ENCODE measurements around the gene C1QTNF12. TPM values are rescaled to one million over a fixed set of nuclear protein-coding genes. Genes with fewer than 3 reads are reported as not detected.

C1QTNF12 gene
- total RNA-seq, 2 experiments from 2014 or later, result 2.6 to 4.9 TPM

DNA sequence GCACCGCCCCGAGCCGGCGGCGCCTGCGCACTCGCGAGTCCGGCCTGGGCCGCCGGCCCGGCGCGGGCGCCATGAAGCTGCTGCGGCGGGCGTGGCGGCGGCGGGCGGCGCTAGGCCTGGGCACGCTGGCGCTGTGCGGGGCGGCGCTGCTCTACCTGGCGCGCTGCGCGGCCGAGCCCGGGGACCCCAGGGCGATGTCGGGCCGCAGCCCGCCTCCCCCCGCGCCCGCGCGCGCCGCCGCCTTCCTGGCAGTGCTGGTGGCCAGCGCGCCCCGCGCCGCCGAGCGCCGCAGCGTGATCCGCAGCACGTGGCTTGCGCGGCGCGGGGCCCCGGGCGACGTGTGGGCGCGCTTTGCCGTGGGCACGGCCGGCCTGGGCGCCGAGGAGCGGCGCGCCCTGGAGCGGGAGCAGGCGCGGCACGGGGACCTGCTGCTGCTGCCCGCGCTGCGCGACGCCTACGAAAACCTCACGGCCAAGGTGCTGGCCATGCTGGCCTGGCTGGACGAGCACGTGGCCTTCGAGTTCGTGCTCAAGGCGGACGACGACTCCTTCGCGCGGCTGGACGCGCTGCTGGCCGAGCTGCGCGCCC lies 14.2 kb downstream of the C1QTNF12 start, which contains the start of gene B3GALT6:
Gene B3GALT6 (plus strand): TSS at position 30 of the 588 bp plus-strand sequence. CDS start 42 bp downstream, at position 72.
- POLR2A ChIA-PET, result interaction anchor here (0.9 to 7.9 kb wide), 4 partner anchors 10 to 110 kb away, joined by 3 to 64 read pairs (median 6); partner anchors contain the start of gene TNFRSF4
- Mint-ChIP-seq H3K9me3 (no peaks in the 10 kb centered on the region), H3K27me3 (no peaks in the 10 kb centered on the region), H3K36me3 (ENCODE audit: low read depth) (peaks cover 34% of the 10 kb centered on the region), H3K4me3 (peak within 1 kb of the TSS; percentile 95), H3K27ac (peak within 1 kb of the TSS; percentile 93), H3K4me1 (ENCODE audit: low read depth) (peaks cover 32% of the 10 kb centered on the region)
- intact Hi-C loops (cut with micrococcal nuclease), result no loop called here
- TF ChIP-seq CTCF (IDR thresholded peaks at IDR 0.05), result no peak
- DNase-seq (no peak), ATAC-seq (no peak)
- CTCF ChIA-PET, result interaction anchor here (1.9 kb wide), 1 partner anchor 110 kb away, joined by 14 read pairs; no protein-coding TSS in a partner anchor

- Mint-ChIP-seq H3K27ac (peak within 1 kb of the TSS; percentile 93), H3K9me3 (no peaks in the 10 kb centered on the region), H3K27me3 (no peaks in the 10 kb centered on the region), H3K4me3 (peak within 1 kb of the TSS; percentile 95), H3K4me1 (ENCODE audit: low read depth) (peaks cover 32% of the 10 kb centered on the region), H3K36me3 (ENCODE audit: low read depth) (peaks cover 34% of the 10 kb centered on the region)
- no peak for TF ChIP-seq CTCF (IDR thresholded peaks at IDR 0.05)
- ChIA-PET CTCF (interaction anchor here (0.9 to 1.9 kb wide), 5 partner anchors 15 to 109 kb away, joined by 3 to 14 read pairs (median 3); partner anchors contain the start of gene C1QTNF12), POLR2A (interaction anchor here (0.7 to 7.9 kb wide), 11 partner anchors 11 to 212 kb away, joined by 3 to 64 read pairs (median 3); partner anchors contain the start of genes C1QTNF12, TNFRSF4 and UBE2J2)
- DNase-seq (peak; percentile 97), ATAC-seq (peak; percentile 98)
- intact Hi-C loops (cut with micrococcal nuclease), result no loop called here
Observed at GRCh38 chr1:1231400-1232207, 14.9 kb downstream of the C1QTNF12 start, which contains the start of gene SDF4. SDF4 (minus strand) TSS chr1:1232001; CDS start chr1:1228772, 3,229 bp downstream.

DNA sequence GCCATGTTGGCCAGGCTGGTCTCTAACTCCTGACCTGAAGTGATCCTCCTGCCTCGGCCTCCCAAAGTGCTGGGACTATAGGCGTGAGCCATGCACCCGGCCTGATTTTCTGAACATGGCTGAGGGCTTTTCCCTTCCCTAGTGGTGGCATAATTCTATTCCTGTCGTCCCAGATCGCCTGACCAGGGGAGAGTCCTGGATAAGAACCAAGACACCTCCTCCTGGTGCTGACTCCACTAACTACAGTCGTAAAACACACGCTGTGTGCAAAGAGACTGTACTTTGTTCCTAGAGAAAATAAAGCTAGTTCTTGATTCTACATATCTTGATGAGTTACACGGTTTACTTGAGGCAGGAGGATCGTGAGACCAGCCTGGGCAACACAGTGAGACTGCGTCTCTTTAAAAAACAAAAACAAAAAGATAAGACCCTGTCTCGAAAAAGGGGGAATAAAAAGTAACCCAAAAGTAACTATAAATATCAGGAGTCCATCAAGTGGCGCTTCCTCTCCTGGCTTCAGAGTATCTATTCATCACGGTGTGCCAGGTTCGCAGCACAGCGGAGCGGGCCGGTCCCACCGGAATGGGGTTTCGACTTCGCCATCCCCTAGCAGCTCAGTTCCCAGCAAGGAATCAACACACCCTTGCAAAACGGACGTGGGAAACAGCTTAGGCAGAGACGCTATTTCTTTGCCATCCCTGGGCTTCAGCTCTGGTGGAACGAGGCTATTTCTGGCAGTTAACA lies 15.7 kb downstream of the C1QTNF12 start:
- POLR2A ChIA-PET, result interaction anchor here (0.7 to 7.9 kb wide), 9 partner anchors 15 to 212 kb away, joined by 3 to 64 read pairs (median 3); partner anchors contain the start of genes C1QTNF12, TNFRSF4 and UBE2J2
- peak overlapping the region; percentile 93 for H3K27ac Mint-ChIP-seq
- peaks cover 34% of the 10 kb centered on the region for H3K4me1 Mint-ChIP-seq (ENCODE audit: low read depth)
- CTCF ChIA-PET, result interaction anchor here (0.9 to 2.7 kb wide), 6 partner anchors 15 to 109 kb away, joined by 3 to 14 read pairs (median 4); partner anchors contain the start of gene C1QTNF12
- no peaks in the 10 kb centered on the region for H3K27me3 Mint-ChIP-seq
- intact Hi-C loops (cut with micrococcal nuclease), result no loop called here
- no peaks in the 10 kb centered on the region for H3K9me3 Mint-ChIP-seq
- peak overlapping the region; percentile 95 for H3K4me3 Mint-ChIP-seq
- DNase-seq (no peak), ATAC-seq (no peak)
- peaks cover 35% of the 10 kb centered on the region for H3K36me3 Mint-ChIP-seq (ENCODE audit: low read depth)
- TF ChIP-seq CTCF (IDR thresholded peaks at IDR 0.05), result no peak

- TF ChIP-seq CTCF (IDR thresholded peaks at IDR 0.05), result no peak
- H3K27ac Mint-ChIP-seq, result no peak overlapping the region
- CTCF ChIA-PET, result interaction anchor here (1.0 to 2.7 kb wide), 3 partner anchors 108 to 211 kb away, joined by 3 to 9 read pairs (median 3); no protein-coding TSS in a partner anchor
- DNase-seq (no peak), ATAC-seq (no peak)
- H3K9me3 Mint-ChIP-seq, result no peaks in the 10 kb centered on the region
- H3K4me1 Mint-ChIP-seq (ENCODE audit: low read depth), result peaks cover 38% of the 10 kb centered on the region
- peaks cover 42% of the 10 kb centered on the region for H3K36me3 Mint-ChIP-seq (ENCODE audit: low read depth)
- intact Hi-C loops (cut with micrococcal nuclease), result no loop called here
- no peaks in the 10 kb centered on the region for H3K27me3 Mint-ChIP-seq
- POLR2A ChIA-PET, result interaction anchor here (0.8 to 7.9 kb wide), 3 partner anchors 9 to 108 kb away, joined by 3 to 64 read pairs (median 5); partner anchors contain the start of gene TNFRSF4
- peak overlapping the region; percentile 95 for H3K4me3 Mint-ChIP-seq
Observed at GRCh38 chr1:1229770-1230169, 16.8 kb downstream of the C1QTNF12 start.

Data from activated CD8-positive, alpha-beta T cell treated with anti-CD3 and anti-CD28 coated beads for 36 hours (primary cell).